NB4 (cell line): Measurements from ENCODE around the gene GPR85.

Experiments used
- POLR2A ChIP-seq: IDR thresholded peaks from 2 replicates; pipeline ENCODE4 v1.6.1; 2011; ENCODE audit warnings: mild to moderate bottlenecking; ENCODE audit not compliant: insufficient read length; ENCODE audit errors: extremely low read depth
- TF ChIP-seq, protein P1 (sequence below): IDR thresholded peaks from one replicate; pipeline ENCODE4 v1.5.1; 2012; ENCODE audit warnings: low read depth, low read length
- TF ChIP-seq, protein P2 (sequence below): IDR thresholded peaks from 2 replicates; pipeline ENCODE4 v1.6.1; 2011; ENCODE audit warnings: low read depth, low read length

DNA sequence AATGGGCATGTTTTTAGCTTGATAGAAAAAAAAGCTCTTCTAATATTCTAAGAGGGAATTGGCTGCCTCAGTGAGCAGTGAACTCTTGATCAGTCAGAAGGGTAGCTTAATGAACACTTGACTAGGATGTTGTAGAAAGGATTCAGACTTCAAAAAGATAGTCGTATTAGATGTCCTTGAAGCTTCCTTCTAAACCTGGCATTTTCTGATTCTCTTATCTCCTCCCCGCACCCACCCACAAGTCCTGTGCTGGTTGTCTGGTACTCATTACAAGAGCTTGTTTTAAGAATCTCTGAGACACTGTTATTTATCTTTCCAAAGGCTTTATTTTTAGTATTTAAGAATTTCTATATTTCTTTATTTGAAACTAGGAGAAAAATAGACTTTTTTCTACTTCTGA is 39.1 kb upstream of the GPR85 start:
- TF ChIP-seq POLR2A = no peak
- TF ChIP-seq, protein P1, sequence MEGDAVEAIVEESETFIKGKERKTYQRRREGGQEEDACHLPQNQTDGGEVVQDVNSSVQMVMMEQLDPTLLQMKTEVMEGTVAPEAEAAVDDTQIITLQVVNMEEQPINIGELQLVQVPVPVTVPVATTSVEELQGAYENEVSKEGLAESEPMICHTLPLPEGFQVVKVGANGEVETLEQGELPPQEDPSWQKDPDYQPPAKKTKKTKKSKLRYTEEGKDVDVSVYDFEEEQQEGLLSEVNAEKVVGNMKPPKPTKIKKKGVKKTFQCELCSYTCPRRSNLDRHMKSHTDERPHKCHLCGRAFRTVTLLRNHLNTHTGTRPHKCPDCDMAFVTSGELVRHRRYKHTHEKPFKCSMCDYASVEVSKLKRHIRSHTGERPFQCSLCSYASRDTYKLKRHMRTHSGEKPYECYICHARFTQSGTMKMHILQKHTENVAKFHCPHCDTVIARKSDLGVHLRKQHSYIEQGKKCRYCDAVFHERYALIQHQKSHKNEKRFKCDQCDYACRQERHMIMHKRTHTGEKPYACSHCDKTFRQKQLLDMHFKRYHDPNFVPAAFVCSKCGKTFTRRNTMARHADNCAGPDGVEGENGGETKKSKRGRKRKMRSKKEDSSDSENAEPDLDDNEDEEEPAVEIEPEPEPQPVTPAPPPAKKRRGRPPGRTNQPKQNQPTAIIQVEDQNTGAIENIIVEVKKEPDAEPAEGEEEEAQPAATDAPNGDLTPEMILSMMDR = no peak
- TF ChIP-seq, protein P2, sequence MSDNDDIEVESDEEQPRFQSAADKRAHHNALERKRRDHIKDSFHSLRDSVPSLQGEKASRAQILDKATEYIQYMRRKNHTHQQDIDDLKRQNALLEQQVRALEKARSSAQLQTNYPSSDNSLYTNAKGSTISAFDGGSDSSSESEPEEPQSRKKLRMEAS = no peak
